Measurements from ENCODE around the gene ALAS1.
A peak's percentile ranks its signal among the peaks of the same experiment; 100 is the strongest.

Gene ALAS1

DNA sequence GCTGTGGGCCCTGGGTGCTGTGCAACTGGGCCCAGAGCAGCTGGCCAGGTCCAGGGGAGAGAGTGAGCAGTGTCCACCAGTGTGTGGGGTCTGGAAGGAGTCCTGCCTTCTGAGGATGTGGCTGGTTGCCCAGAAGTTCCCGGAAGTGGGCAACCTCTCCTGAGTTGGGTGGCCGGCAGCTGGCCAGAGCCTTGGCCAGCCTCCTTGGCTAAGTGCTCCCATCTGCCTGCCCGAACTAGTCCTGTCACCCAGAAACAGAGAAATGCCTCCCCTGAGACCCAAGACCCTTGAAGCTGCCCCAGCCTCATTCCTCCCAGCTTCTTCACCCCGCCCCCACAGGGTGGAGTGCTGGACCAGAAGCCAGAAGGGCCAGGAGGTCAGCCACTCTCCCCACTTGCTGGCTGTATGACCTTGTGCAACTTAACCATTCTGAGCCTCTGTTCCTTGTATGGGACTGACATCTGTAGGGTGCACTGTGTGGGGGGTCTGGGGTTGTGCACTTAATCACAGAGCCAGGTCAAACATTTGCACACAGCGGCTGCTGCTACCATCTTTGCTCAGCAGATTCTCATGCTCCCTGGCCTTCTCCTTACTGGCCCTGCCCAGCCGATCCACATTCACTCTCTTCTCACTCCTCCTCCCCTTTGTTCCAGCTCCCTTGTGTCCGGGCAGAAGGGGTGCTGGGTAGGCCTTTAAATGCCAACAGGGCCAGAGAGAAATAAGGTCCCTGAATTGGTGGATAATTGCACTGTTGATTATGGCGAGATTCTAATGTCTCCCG, 7.5 kb upstream of the ALAS1 start:
- H3K4me3 ChIP-seq (replicated peaks in 1 of 2; ENCODE audit: low read depth in 2 of 2, low read length in 2 of 2), result no peak overlapping the region
- DNase-seq (ENCODE audit: low read depth in 2 of 2), result peak; percentile 31 to 83
- TF ChIP-seq, protein P1, sequence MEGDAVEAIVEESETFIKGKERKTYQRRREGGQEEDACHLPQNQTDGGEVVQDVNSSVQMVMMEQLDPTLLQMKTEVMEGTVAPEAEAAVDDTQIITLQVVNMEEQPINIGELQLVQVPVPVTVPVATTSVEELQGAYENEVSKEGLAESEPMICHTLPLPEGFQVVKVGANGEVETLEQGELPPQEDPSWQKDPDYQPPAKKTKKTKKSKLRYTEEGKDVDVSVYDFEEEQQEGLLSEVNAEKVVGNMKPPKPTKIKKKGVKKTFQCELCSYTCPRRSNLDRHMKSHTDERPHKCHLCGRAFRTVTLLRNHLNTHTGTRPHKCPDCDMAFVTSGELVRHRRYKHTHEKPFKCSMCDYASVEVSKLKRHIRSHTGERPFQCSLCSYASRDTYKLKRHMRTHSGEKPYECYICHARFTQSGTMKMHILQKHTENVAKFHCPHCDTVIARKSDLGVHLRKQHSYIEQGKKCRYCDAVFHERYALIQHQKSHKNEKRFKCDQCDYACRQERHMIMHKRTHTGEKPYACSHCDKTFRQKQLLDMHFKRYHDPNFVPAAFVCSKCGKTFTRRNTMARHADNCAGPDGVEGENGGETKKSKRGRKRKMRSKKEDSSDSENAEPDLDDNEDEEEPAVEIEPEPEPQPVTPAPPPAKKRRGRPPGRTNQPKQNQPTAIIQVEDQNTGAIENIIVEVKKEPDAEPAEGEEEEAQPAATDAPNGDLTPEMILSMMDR (IDR thresholded peaks at IDR 0.05; ENCODE audit: low read depth, low read length), result no peak

- no peak overlapping the region for H3K4me3 ChIP-seq (replicated peaks in 1 of 2; ENCODE audit: low read depth in 2 of 2, low read length in 2 of 2)
- DNase-seq (ENCODE audit: low read depth in 2 of 2), result no peak
- TF ChIP-seq, protein P1 (IDR thresholded peaks at IDR 0.05; ENCODE audit: low read depth, low read length), result no peak
Observed at GRCh38 chr3:52191663-52192062, 6.3 kb upstream of the ALAS1 start.

- TF ChIP-seq, protein P1 (IDR thresholded peaks at IDR 0.05; ENCODE audit: low read depth, low read length), result no peak
- peak; percentile 42 to 61 for DNase-seq (ENCODE audit: low read depth in 2 of 2)
- no peak overlapping the region for H3K4me3 ChIP-seq (replicated peaks in 1 of 2; ENCODE audit: low read depth in 2 of 2, low read length in 2 of 2)
Observed at GRCh38 chr3:52193065-52193464, 4.9 kb upstream of the ALAS1 start.

DNA sequence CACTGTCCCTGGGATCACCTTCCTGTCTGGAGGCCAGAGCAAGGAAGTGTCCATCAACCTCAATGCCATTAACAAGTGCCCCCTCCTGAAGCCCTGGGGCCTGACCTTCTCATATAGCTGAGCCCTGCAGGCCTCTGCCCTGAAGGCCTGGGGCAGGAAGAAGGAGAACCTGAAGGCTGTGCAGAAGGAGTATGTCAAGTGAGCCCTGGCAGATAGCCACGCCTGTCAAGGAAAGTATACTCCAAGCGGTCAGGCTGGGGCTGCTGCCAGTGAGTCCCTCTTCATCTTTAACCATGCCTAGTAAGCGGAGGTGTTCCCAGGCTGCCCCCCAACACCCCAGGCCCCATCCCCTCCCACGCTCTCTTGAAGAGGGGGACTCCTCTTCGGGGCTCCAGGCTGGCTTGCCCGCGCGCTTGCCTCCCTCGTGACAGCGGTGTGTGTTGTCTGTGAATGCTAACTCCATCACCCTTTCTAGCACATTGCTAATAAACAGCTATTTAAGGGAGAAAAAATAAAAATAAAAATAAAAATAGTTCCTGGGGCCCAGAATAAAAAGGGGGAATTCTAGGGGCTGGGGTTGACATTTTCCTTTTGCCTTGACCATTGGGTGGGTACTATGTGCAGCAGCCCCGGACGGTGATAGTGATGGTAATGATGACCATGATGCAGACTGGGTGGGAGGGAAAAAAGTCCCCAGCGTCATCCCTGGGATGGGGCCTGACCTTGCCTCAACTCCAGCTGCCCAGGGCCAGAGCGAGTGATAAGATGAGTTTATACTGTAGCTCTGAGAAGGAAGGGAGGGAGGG, 3.3 kb upstream of the ALAS1 start:
- no peak overlapping the region for H3K4me3 ChIP-seq (replicated peaks in 1 of 2; ENCODE audit: low read depth in 2 of 2, low read length in 2 of 2)
- DNase-seq (ENCODE audit: low read depth in 2 of 2), result peak in 1 of 2 donors; percentile 86
- TF ChIP-seq, protein P1 (IDR thresholded peaks at IDR 0.05; ENCODE audit: low read depth, low read length), result no peak

DNA sequence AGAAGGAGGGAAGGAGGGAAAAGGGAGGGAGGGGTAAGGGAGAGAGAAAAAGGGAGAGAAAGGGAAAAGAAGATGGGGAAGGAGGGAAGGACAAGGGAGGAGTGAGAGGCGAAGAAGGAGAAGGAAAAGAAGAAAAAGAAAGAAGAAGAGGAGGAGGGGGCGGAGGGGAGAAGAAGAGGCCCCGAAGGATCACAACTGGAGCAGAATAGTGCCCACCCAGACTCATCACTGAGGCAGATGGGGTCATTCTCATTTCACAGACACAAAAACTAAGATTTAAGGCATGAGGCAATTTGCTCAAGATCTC, 2.7 kb upstream of the ALAS1 start:
- DNase-seq (ENCODE audit: low read depth in 2 of 2), result no peak
- TF ChIP-seq, protein P1 (IDR thresholded peaks at IDR 0.05; ENCODE audit: low read depth, low read length), result no peak

DNA sequence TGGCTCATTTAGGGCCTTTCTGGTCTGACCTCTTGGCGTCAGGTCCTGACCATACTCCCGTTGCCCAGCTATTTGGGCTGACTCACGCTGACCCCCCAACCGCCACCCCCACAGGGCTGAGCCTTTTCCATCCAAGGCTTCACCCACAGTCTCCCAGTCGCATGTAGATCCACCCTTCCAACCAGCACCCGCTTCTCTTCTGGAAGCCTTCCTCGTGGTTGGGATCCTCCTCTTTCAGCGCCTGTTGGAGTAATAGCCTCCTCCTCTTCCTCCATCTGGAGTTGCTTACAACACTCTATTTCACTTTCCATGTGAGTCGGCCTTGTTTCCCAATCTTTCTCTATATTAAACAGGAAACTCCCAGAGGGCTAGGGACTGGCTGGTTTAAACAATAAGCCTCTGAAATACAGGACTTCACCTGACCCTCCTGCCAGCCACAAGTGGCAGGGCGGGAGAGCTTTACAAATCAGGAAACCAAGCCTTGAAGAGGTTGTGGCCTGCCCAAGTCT, 2.1 kb upstream of the ALAS1 start:
- DNase-seq (ENCODE audit: low read depth in 2 of 2), result peak; percentile 80 to 81
- H3K4me3 ChIP-seq (replicated peaks in 1 of 2; ENCODE audit: low read depth in 2 of 2, low read length in 2 of 2), result no peak overlapping the region

More for the DNA sequence above, 2.7 kb upstream of the ALAS1 start:
- H3K4me3 ChIP-seq (replicated peaks in 1 of 2; ENCODE audit: low read depth in 2 of 2, low read length in 2 of 2), result no peak overlapping the region

More for the DNA sequence above, 2.1 kb upstream of the ALAS1 start:
- TF ChIP-seq, protein P1 (IDR thresholded peaks at IDR 0.05; ENCODE audit: low read depth, low read length), result no peak

Measured in cardiac fibroblast (primary cell).